ENCODE data around the gene PPP3R2.

Gene PPP3R2

DNA sequence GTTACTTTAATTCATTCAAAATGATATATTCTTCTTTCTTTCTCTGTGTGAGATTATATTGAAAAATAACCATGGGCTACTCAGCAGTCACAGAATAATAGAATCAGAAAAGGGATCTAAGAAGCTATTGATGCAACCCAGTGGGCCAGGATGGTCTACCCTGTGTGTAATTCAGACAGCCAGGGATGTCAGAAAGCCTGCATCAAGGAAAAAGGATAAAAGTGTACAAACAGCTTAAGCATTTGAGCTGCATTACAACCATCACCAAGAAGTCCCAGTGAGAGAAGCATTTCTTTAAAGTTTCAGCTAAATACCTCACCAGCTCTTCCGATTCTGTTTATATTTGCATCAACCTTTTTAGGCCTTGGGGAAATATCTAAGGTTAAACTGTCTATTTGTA, 37.8 kb upstream of the PPP3R2 start:
- CTCF ChIA-PET: interaction anchor here (1.0 to 1.3 kb wide), 3 partner anchors 10 to 20 kb away, joined by 3 to 5 read pairs (median 3); no protein-coding TSS in a partner anchor
- POLR2A ChIA-PET: no interaction called here
- DNase-seq (ENCODE audit: extremely low spot score): no peak
- TF ChIP-seq, protein P1, sequence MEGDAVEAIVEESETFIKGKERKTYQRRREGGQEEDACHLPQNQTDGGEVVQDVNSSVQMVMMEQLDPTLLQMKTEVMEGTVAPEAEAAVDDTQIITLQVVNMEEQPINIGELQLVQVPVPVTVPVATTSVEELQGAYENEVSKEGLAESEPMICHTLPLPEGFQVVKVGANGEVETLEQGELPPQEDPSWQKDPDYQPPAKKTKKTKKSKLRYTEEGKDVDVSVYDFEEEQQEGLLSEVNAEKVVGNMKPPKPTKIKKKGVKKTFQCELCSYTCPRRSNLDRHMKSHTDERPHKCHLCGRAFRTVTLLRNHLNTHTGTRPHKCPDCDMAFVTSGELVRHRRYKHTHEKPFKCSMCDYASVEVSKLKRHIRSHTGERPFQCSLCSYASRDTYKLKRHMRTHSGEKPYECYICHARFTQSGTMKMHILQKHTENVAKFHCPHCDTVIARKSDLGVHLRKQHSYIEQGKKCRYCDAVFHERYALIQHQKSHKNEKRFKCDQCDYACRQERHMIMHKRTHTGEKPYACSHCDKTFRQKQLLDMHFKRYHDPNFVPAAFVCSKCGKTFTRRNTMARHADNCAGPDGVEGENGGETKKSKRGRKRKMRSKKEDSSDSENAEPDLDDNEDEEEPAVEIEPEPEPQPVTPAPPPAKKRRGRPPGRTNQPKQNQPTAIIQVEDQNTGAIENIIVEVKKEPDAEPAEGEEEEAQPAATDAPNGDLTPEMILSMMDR (IDR thresholded peaks at IDR 0.05; ENCODE audit: control extremely low read depth, extremely low read depth, low read depth, missing control alignments): no peak

DNA sequence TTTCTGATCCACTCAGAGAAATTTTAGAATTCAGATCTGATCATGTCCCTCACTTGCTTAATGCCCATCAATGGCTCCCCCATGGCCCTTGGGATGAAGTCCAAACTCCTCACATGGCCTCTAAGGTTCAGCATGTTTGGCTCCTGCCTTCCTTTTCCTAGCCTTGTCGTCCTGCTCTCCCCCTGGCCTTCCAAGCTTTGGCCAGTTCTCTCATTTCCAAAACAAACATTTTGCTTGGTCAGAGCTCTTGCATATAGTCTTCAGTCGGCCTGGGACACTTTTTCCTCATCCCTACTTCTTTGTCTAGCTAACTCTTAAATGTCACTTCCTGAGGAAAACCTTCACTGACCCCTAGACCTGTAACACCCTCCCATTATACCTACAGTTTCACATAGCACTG, 37.1 kb upstream of the PPP3R2 start:
- TF ChIP-seq, protein P1 (IDR thresholded peaks at IDR 0.05; ENCODE audit: control extremely low read depth, extremely low read depth, low read depth, missing control alignments): no peak
- ChIA-PET POLR2A (no interaction called here), CTCF (interaction anchor here (1.2 to 2.6 kb wide), 2 partner anchors 11 to 21 kb away, joined by 3 to 12 read pairs; no protein-coding TSS in a partner anchor)
- DNase-seq (ENCODE audit: extremely low spot score): no peak

DNA sequence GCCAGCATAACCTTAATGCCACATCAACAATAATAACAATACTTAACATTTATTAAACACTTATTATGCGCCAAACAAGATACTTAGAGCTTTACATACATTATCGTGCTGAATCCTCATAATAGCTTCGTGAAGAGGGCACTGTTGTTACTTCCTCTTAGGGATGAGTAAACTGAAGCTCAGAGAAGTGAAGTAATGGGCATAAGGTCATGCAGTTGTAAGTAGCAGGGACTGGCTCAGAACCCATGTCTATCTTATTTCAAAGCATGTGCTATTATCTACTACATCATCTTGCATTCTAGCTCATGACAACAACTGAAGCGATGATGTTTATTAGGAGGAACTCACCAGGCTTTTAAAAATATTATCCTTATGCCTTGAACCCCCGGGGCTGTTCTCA, 34.9 kb upstream of the PPP3R2 start:
- no peak for DNase-seq (ENCODE audit: extremely low spot score)
- TF ChIP-seq, protein P1 (IDR thresholded peaks at IDR 0.05; ENCODE audit: control extremely low read depth, extremely low read depth, low read depth, missing control alignments): no peak
- ChIA-PET CTCF (interaction anchor here (1.3 to 2.6 kb wide), 4 partner anchors 8 to 19 kb away, joined by 3 to 12 read pairs (median 4); no protein-coding TSS in a partner anchor), POLR2A (no interaction called here)

DNA sequence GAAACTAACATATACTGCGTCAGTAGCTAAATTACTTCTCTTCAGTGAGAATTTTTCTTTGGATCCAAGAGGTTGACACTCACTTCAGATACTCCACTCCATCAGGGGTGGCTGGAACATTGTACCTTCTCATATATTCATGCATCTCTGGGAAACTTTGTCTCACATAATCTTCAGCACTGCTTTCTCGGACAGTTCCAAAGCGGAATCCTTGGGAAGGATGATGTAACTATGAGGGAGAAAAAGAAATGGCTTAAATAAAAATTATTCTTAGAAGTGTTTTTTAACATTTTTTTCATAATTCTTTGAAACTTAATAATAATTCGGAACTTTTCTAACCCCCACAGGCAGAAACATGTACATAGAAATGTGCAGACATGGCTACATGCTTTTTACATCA, 33.4 kb upstream of the PPP3R2 start:
- no peak for DNase-seq (ENCODE audit: extremely low spot score)
- TF ChIP-seq, protein P1 (IDR thresholded peaks at IDR 0.05; ENCODE audit: control extremely low read depth, extremely low read depth, low read depth, missing control alignments): no peak
- ChIA-PET CTCF (no interaction called here), POLR2A (no interaction called here)

DNA sequence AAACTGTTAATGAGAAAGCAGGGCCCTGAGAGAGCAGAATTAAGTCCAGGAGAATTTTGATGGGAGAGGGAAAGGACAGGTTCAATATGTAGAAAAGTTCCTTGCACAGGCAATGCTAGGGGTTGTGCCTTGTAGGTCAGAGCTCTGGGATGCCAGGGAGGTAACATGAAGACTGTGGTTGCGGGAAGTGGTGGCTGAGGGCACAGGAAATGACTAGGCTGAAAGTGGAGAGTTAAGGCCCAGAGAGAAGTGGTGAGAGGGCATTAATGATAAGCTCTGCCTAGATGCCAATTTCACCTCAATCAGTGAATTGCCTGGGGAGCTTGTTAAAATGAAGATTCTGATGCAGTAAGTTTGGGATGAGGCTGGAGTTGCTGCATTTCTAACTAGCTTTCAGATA, 31.5 kb upstream of the PPP3R2 start:
- ChIA-PET POLR2A (interaction anchor here (0.6 kb wide), 1 partner anchor 811 kb away, joined by 3 read pairs; no protein-coding TSS in a partner anchor), CTCF (interaction anchor here (1.5 to 1.7 kb wide), 3 partner anchors 8 to 17 kb away, joined by 4 to 6 read pairs (median 5); no protein-coding TSS in a partner anchor)
- no peak for DNase-seq (ENCODE audit: extremely low spot score)
- TF ChIP-seq, protein P1 (IDR thresholded peaks at IDR 0.05; ENCODE audit: control extremely low read depth, extremely low read depth, low read depth, missing control alignments): no peak

DNA sequence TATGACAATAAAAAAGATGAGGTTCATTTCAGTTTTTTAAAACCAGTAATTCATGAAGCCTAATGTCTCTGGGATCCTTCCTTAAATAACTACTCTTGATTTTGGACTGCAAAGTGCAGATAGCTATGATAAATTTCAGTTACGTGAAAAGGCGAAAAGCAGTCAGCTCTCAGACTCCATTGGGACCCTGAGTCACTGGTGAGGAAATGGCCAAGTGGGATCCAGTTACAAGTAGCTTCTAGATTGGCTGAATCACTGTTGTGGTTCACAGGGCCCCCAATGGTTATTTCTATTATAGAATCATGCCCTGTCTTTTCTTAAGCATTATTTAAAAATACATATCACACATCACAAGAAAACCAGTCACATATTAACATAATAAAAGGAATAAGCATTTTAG, 31.1 kb upstream of the PPP3R2 start:
- TF ChIP-seq, protein P1 (IDR thresholded peaks at IDR 0.05; ENCODE audit: control extremely low read depth, extremely low read depth, low read depth, missing control alignments): no peak
- DNase-seq (ENCODE audit: extremely low spot score): no peak
- ChIA-PET POLR2A (no interaction called here), CTCF (interaction anchor here (1.5 to 1.7 kb wide), 3 partner anchors 9 to 17 kb away, joined by 4 to 6 read pairs (median 5); no protein-coding TSS in a partner anchor)

Data from GM10248 (cell line).